Measurements from ENCODE around the gene LUC7L.

GRCh38 chr16:175011-175949 lies 54.0 kb downstream of the LUC7L start:
- no peak for TF ChIP-seq SP1 (IDR thresholded peaks at IDR 0.05; ENCODE audit: low read depth, low read length)
- TF ChIP-seq POLR2A (IDR thresholded peaks at IDR 0.05; ENCODE audit: low read depth, low read length) = no peak
- TF ChIP-seq TCF12 (IDR thresholded peaks at IDR 0.05; ENCODE audit: low read depth, low read length) = no peak
- no peak for TF ChIP-seq GABPA (IDR thresholded peaks at IDR 0.05; ENCODE audit: low read depth)
- TF ChIP-seq, protein P1, sequence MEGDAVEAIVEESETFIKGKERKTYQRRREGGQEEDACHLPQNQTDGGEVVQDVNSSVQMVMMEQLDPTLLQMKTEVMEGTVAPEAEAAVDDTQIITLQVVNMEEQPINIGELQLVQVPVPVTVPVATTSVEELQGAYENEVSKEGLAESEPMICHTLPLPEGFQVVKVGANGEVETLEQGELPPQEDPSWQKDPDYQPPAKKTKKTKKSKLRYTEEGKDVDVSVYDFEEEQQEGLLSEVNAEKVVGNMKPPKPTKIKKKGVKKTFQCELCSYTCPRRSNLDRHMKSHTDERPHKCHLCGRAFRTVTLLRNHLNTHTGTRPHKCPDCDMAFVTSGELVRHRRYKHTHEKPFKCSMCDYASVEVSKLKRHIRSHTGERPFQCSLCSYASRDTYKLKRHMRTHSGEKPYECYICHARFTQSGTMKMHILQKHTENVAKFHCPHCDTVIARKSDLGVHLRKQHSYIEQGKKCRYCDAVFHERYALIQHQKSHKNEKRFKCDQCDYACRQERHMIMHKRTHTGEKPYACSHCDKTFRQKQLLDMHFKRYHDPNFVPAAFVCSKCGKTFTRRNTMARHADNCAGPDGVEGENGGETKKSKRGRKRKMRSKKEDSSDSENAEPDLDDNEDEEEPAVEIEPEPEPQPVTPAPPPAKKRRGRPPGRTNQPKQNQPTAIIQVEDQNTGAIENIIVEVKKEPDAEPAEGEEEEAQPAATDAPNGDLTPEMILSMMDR (IDR thresholded peaks at IDR 0.05 in 2 of 3, conservative IDR thresholded peaks at IDR 0.05 in 1 of 3; ENCODE audit: control insufficient read depth in 2 of 3, extremely low read depth in 1 of 3, insufficient read depth in 1 of 3, low read depth in 3 of 3, low read length in 3 of 3) = no peak
- TF ChIP-seq ZNF217 (IDR thresholded peaks at IDR 0.05) = no peak
